Stomach (tissue), 9 donors: ENCODE data around the gene ELL2. TPM values are rescaled to one million over a fixed set of nuclear protein-coding genes. Genes with fewer than 3 reads are reported as not detected.
A peak's percentile ranks its signal among the peaks of the same experiment; 100 is the strongest.

Experiments
- DNase-seq, 2 donors: peaks; one replicate each; pipeline versions ENCODE4 v3.0.0 to v3.0.0-alpha.2; 2013 to 2019
- H3K27ac ChIP-seq, 5 donors: fragments of 200-600 bp in 4 of 5; sonication (generic) in 4 of 5; one replicate each; pipeline ENCODE4 v1.5.1; 2013 to 2019; ENCODE audit warnings: mild to moderate bottlenecking in 1 of 5, moderate library complexity in 1 of 5
- H3K27me3 ChIP-seq, 3 donors: fragments of 200-600 bp; sonication (generic); one replicate each; pipeline ENCODE4 v1.5.1; 2017 to 2019; ENCODE audit warnings: mixed run types in 1 of 3
- H3K36me3 ChIP-seq, 4 donors: fragments of 200-600 bp; sonication (generic); 1 replicate in 3 of 4; 2 replicates in 1 of 4; pipeline ENCODE4 v1.5.1; 2016 to 2019
- H3K4me1 ChIP-seq, 4 donors: fragments of 200-600 bp; sonication (generic); one replicate each; pipeline ENCODE4 v1.5.1; 2016 to 2019
- H3K4me3 ChIP-seq, 4 donors: fragments of 200-600 bp; sonication (generic) in 3 of 4; one replicate each; pipeline ENCODE4 v1.5.1; 2016 to 2019; ENCODE audit warnings: mild to moderate bottlenecking in 1 of 4
- H3K9me3 ChIP-seq, 4 donors: fragments of 200-600 bp; sonication (generic); one replicate each; pipeline ENCODE4 v1.5.1; 2016 to 2019
- CTCF ChIP-seq, 7 experiments: fragments of 450-650 bp in 4 of 7; fragments of 200-600 bp in 3 of 7; sonication (generic) in 3 of 7; IDR thresholded peaks; one replicate each; pipeline ENCODE4 v1.5.1; 2016 to 2019; ENCODE audit warnings: antibody characterized with exemption in 7 of 7, control low read depth in 2 of 7, mild to moderate bottlenecking in 1 of 7
- EP300 ChIP-seq: sonication (generic); formaldehyde crosslinking; IDR thresholded peaks from one replicate; pipeline ENCODE4 v1.6.1; 2017; ENCODE audit warnings: antibody characterized with exemption
- POLR2A ChIP-seq, 4 donors: fragments of 450-650 bp; IDR thresholded peaks; one replicate each; pipeline ENCODE4 v1.6.1; 2016; ENCODE audit warnings: antibody characterized with exemption in 4 of 4, control low read depth in 2 of 4, mild to moderate bottlenecking in 1 of 4, moderate library complexity in 1 of 4
- POLR2AphosphoS5 ChIP-seq, 3 donors: sonication (generic); formaldehyde crosslinking; IDR thresholded peaks; one replicate each; pipeline ENCODE4 v1.6.1; 2016; ENCODE audit warnings: antibody characterized with exemption in 3 of 3
- WGBS, 5 donors: extraction: QIAGEN DNeasy Blood & Tissue Kit in 3 of 5; methylation state at CpG; one replicate each; pipeline versions ENCODE4 v1.1.5 to v1.1.7; 2013 to 2018; 5-methylcytosine and 5-hydroxymethylcytosine counted together
- intact Hi-C: fragments of 100-400 bp; cut with DNase I; formaldehyde crosslinking; loops from one replicate; pipeline ENCODE4 v1.15.1; 2023; ENCODE audit warnings: low total_unique reads
- polyA plus RNA-seq, 3 donors: library from polyadenylated mRNA; stranded (reverse); fragments of 200-250 nt; gene quantifications; one replicate each; pipeline ENCODE4 v1.2.3, GENCODE V29; 2013
- total RNA-seq, 5 donors: library from RNA; depleted of rRNA; stranded (reverse); fragments of >200 nt; gene quantifications; one replicate each; pipeline versions ENCODE4 v1.1.0 to v1.2.3, GENCODE V29; 2014 to 2016
- donor health status: healthy with polysubstance abuse.
- donor health status: Bipolar disorder and iron deficiency.
- donor health status: healthy.

Gene ELL2
- total and polyA plus RNA-seq, 8 donors = 24.7 to 279 (median 98.0) TPM

DNA sequence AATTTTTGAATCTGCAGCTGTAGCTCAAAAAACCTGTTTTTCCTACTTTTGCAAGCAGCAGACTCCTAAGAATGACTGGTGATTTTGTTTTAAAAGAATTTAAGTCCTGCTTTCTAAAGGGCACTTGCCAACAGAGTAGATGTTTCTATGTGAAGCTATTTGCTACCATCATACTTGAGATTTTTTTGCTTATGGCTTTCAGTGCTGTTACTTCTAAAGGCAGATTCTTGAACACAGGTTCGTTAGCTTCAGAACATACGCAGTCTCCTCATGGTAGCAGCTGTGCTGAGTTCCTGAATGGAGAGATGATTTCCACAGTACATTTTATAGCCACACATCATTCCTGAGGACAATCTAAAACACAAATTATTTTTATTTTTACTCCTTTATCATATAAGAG is 24.4 kb upstream of the ELL2 start:
- Histone ChIP-seq H3K27me3 (no peaks in the 10 kb centered on the region), H3K4me1 (peaks cover 13 to 56% (median 34%) of the 10 kb centered on the region in 4 donors), H3K36me3 (no peaks in the 10 kb centered on the region), H3K27ac (peak overlapping the region in 3 of 5 donors; percentile 23 to 67 (median 26)), H3K9me3 (no peaks in the 10 kb centered on the region), H3K4me3 (no peak overlapping the region)
- WGBS, 5 donors = 72 to 84% (median 80%) methylated on average over 2 of the region's 2 CpGs
- DNase-seq = no peak
- TF ChIP-seq EP300 (no peak), POLR2AphosphoS5 (IDR thresholded peaks at IDR 0.05) (no peak), CTCF (IDR thresholded peaks at IDR 0.05) (no peak), POLR2A (IDR thresholded peaks at IDR 0.05) (no peak)
- intact Hi-C loops = no loop called here

DNA sequence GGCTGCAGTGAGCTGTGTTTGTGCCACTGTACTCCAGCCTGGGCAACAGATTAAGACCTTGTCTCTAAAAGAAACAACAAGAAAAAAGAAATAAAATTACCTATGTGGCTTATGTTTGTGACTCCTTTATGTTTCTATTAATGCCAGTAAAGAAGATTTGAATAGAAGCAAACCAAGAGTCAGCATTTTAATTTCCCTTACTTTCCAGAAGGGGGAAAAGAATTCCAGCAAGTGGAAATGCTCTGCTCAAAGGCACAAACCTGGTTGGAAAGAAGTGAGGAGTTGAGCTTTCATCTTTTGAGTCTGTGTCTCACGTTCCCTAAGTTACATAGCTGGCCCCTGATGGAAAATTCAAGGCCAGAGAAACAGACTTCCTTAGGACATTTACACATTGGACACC is 23.6 kb upstream of the ELL2 start:
- DNase-seq = no peak
- H3K4me3 ChIP-seq = no peak overlapping the region
- TF ChIP-seq POLR2A (IDR thresholded peaks at IDR 0.05) (no peak), EP300 (no peak), POLR2AphosphoS5 (IDR thresholded peaks at IDR 0.05) (no peak), CTCF (IDR thresholded peaks at IDR 0.05) (no peak)
- H3K36me3 ChIP-seq = no peaks in the 10 kb centered on the region
- H3K27me3 ChIP-seq = no peaks in the 10 kb centered on the region
- 67 to 86% (median 69%) methylated on average over 1 of the region's 1 CpG for WGBS, 5 donors
- H3K27ac ChIP-seq = peak overlapping the region in 1 of 5 donors; percentile 67
- H3K4me1 ChIP-seq = peaks cover 13 to 52% (median 34%) of the 10 kb centered on the region in 4 donors
- intact Hi-C loops = no loop called here
- H3K9me3 ChIP-seq = no peaks in the 10 kb centered on the region

DNA sequence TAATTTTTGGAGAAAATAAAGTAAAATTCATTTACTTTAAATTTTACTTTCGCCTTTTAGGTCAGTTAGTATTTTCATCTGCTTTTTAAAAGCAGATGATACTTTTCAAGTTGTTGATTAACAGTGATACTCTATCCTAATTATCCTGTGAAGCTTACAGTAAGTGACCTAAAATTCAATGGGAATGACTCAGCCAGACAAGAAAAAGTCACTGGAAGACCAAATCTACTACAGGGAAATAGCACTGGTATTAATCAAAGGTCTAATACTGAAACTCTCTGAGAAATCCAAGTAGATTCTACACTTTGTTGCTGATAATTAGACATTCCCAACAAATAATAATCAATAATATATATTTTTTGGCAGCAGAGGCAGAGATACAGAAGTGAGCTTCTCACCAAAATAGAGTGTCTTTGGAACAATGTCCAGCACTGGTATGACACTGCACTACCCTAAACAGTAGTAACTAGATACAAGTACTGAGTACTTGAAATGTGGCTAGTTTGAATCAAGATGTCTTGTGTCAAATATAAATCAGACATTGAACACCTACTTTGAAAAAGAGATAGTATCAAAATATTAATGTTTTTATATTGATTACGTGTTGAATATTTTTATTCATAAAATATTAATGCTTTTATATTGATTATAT is 22.8 kb upstream of the ELL2 start:
- TF ChIP-seq POLR2AphosphoS5 (IDR thresholded peaks at IDR 0.05) (no peak), EP300 (no peak), POLR2A (IDR thresholded peaks at IDR 0.05) (no peak), CTCF (IDR thresholded peaks at IDR 0.05) (no peak)
- Histone ChIP-seq H3K36me3 (no peaks in the 10 kb centered on the region), H3K9me3 (no peaks in the 10 kb centered on the region), H3K4me1 (peaks cover 13 to 43% (median 27%) of the 10 kb centered on the region in 4 donors), H3K27ac (no peak overlapping the region), H3K27me3 (no peaks in the 10 kb centered on the region), H3K4me3 (no peak overlapping the region)
- DNase-seq = no peak
- 93 to 98% (median 96%) methylated on average over 2 of the region's 2 CpGs for WGBS, 5 donors
- intact Hi-C loops = no loop called here

DNA sequence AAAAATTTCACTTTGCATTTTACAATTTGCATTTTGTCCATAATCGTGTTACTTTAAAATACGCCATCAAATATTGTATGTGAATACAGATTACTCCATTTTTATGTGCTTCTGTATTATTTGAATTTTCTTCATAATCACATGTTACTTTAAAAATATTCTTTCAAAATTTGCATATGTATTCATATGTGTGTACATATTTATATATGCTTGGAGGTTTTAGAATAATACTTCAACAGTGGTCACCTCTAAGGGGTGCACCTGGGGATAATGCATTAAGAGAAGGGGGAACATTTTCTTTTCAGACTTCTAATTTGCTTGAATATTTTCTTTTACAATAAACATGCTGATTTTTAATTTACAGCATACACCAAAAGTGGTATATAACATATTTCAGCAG is 21.9 kb upstream of the ELL2 start:
- Histone ChIP-seq H3K27me3 (no peaks in the 10 kb centered on the region), H3K36me3 (no peaks in the 10 kb centered on the region), H3K9me3 (no peaks in the 10 kb centered on the region), H3K4me1 (peaks cover 11 to 34% (median 19%) of the 10 kb centered on the region in 4 donors), H3K4me3 (no peak overlapping the region), H3K27ac (no peak overlapping the region)
- TF ChIP-seq CTCF (IDR thresholded peaks at IDR 0.05) (no peak), POLR2AphosphoS5 (IDR thresholded peaks at IDR 0.05) (no peak), POLR2A (IDR thresholded peaks at IDR 0.05) (no peak), EP300 (no peak)
- DNase-seq = no peak
- intact Hi-C loops = no loop called here
- WGBS, 5 donors = 94 to 99% (median 97%) methylated on average over 2 of the region's 2 CpGs
